Lower lobe of right lung (tissue), 2 donors: ENCODE data around the gene ITIH5. TPM values are rescaled to one million over a fixed set of nuclear protein-coding genes. Genes with fewer than 3 reads are reported as not detected.
A peak's percentile ranks its signal among the peaks of the same experiment; 100 is the strongest.

Experiments used
- ATAC-seq, 2 donors: fragments of 200-7000 bp; cut with Tn5 transposase; one replicate each; pipeline ENCODE4 v1.9.1; 2020 to 2022; ENCODE audit warnings: mild to moderate bottlenecking in 2 of 2, moderate library complexity in 2 of 2
- DNase-seq: peaks from one replicate; pipeline ENCODE4 v3.0.0-alpha.2; 2020
- H3K27ac ChIP-seq: fragments of 200-600 bp; one replicate; pipeline ENCODE4 v1.8.0; 2022
- H3K27me3 ChIP-seq: fragments of 200-600 bp; one replicate; pipeline ENCODE4 v1.8.0; 2022; ENCODE audit warnings: low read depth
- H3K36me3 ChIP-seq: fragments of 200-600 bp; one replicate; pipeline ENCODE4 v1.8.0; 2022; ENCODE audit warnings: mild to moderate bottlenecking
- H3K4me1 ChIP-seq: fragments of 200-600 bp; one replicate; pipeline ENCODE4 v1.8.0; 2022
- H3K4me3 ChIP-seq: fragments of 200-600 bp; one replicate; pipeline ENCODE4 v1.8.0; 2022; ENCODE audit warnings: mild to moderate bottlenecking
- H3K9me3 ChIP-seq: fragments of 200-600 bp; one replicate; pipeline ENCODE4 v1.8.0; 2022
- intact Hi-C: fragments of 100-400 bp; cut with DNase I; formaldehyde crosslinking; loops from one replicate; pipeline ENCODE4 v1.11.0; 2022
- total RNA-seq: library from RNA; stranded (reverse); fragmentation: NEBNext Ultra II Directional; extraction: Animal tissue kit (Norgen Biotek cat#: 25700); gene quantifications from one replicate; pipeline ENCODE4 v1.2.1, GENCODE V29; 2021
- TF ChIP-seq, protein P1 (sequence below): fragments of 200-600 bp; IDR thresholded peaks from one replicate; pipeline ENCODE4 v1.8.0; 2022; ENCODE audit warnings: antibody characterized with exemption, mild to moderate bottlenecking
- donor health status: DM: no; HTN: yes; CAD: no; lungs with severe emphysema.

The ITIH5 gene
- total RNA-seq, 1 donor from 2014 or later, result 14.8 TPM

DNA sequence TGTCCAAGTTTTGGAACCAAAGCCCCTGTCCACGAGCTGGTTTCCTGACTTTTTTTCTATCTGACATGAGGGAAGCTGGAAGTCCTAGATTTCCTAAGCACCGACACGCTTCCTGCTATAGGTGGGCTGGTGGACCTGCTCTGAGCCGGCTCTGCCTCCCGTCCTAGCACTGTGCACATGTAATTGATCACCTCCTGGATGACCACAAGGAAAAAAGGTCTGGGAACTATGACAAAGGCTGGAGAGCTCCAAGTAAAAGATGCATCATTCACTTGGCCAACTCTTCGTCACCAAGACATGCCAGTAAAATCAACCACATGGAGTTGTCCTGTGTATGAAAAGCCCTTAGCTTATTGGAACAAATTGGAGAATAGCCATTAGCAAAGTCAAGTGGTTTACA, 104.8 kb downstream of the ITIH5 start:
- H3K4me3 ChIP-seq, result no peak overlapping the region
- intact Hi-C loops, result no loop called here
- DNase-seq (no peak), ATAC-seq (no peak)
- H3K27me3 ChIP-seq, result no peaks in the 10 kb centered on the region
- H3K9me3 ChIP-seq, result no peaks in the 10 kb centered on the region
- peaks cover 30% of the 10 kb centered on the region for H3K4me1 ChIP-seq
- peak overlapping the region; percentile 41 for H3K27ac ChIP-seq
- no peaks in the 10 kb centered on the region for H3K36me3 ChIP-seq
- TF ChIP-seq, protein P1, sequence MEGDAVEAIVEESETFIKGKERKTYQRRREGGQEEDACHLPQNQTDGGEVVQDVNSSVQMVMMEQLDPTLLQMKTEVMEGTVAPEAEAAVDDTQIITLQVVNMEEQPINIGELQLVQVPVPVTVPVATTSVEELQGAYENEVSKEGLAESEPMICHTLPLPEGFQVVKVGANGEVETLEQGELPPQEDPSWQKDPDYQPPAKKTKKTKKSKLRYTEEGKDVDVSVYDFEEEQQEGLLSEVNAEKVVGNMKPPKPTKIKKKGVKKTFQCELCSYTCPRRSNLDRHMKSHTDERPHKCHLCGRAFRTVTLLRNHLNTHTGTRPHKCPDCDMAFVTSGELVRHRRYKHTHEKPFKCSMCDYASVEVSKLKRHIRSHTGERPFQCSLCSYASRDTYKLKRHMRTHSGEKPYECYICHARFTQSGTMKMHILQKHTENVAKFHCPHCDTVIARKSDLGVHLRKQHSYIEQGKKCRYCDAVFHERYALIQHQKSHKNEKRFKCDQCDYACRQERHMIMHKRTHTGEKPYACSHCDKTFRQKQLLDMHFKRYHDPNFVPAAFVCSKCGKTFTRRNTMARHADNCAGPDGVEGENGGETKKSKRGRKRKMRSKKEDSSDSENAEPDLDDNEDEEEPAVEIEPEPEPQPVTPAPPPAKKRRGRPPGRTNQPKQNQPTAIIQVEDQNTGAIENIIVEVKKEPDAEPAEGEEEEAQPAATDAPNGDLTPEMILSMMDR, result no peak

DNA sequence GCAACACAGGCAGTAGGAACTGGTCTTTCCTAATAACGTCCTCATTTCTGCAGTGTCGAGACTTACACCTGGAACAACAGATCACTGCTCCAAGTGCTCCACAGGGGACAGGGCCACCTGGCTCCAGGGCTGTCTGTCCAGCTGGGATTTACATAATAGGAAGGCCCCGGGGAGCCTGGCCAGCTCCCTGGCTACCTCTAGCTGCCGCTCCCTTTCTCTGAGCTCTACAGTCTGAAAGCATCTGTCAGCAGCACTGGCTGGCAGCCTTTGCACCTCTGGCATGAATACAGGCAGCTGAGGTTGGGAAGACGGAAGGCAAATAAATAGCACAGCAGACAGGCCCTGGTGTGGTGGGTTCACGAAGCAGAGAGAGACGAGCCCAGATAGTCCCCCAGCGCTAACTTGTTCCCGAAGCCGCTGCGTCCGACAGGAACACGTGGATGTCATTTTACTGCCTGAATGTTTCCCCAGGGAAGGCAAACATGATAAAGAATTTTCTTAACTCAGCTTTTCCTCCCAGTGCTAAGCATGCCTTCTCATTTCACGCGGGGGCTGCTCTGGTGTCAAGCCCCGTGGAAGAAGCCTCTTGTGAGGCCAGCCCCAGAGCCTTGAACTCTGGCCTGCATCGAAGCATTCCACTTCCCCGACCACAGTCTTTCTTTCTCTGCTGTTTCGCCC, 105.4 kb downstream of the ITIH5 start:
- Histone ChIP-seq H3K9me3 (no peaks in the 10 kb centered on the region), H3K4me3 (no peak overlapping the region), H3K4me1 (peaks cover 30% of the 10 kb centered on the region), H3K36me3 (no peaks in the 10 kb centered on the region), H3K27ac (peak overlapping the region; percentile 41), H3K27me3 (no peaks in the 10 kb centered on the region)
- intact Hi-C loops, result no loop called here
- TF ChIP-seq, protein P1, result no peak
- ATAC-seq (peak; percentile 23 to 42), DNase-seq (peak; percentile 44)

DNA sequence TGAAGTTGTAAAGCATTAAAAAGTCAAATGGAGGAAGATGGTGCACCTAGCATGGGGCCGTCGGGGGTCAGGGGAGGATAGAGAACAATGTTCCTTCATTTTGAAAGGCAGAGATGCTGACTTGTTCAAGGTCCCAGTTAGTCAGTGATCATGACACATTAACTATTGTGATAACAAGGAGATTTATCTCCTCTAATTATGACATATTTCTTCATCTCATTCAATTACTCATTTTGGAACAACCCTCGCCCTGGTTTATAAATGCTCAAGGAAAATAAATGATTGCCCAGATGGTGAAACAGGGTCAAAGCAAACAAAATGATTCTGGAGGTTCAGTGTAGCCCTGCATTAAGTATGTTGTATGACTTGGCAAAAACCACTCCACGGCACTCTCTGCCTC, 106.2 kb downstream of the ITIH5 start:
- Histone ChIP-seq H3K9me3 (no peaks in the 10 kb centered on the region), H3K27me3 (no peaks in the 10 kb centered on the region), H3K36me3 (no peaks in the 10 kb centered on the region), H3K27ac (no peak overlapping the region), H3K4me3 (no peak overlapping the region), H3K4me1 (peaks cover 30% of the 10 kb centered on the region)
- DNase-seq, result no peak
- intact Hi-C loops, result no loop called here
- no peak for ATAC-seq
- TF ChIP-seq, protein P1, result no peak

DNA sequence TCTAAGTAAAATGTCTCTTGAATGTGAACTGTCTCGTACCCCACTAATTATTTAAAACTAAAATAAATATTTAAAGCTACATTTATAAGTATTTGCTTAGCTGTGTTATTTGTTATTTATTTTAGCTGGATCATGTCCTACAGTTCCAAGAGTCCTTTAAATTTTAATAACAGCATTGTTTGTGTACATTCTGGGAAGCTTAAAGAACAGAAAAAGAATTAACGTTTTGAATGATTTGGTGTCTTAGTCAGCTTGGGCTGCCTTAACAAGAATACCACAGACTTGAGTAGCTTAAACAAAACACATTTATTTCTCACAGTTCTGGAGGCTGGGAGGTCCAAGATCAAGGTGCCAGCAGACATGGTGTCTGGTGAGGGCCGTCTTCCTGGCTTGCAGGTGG, 107.4 kb downstream of the ITIH5 start:
- H3K27me3 ChIP-seq, result no peaks in the 10 kb centered on the region
- no peaks in the 10 kb centered on the region for H3K36me3 ChIP-seq
- H3K4me3 ChIP-seq, result no peak overlapping the region
- no peak overlapping the region for H3K27ac ChIP-seq
- ATAC-seq, result no peak
- TF ChIP-seq, protein P1, result no peak
- intact Hi-C loops, result no loop called here
- peaks cover 30% of the 10 kb centered on the region for H3K4me1 ChIP-seq
- DNase-seq, result no peak
- H3K9me3 ChIP-seq, result no peaks in the 10 kb centered on the region

DNA sequence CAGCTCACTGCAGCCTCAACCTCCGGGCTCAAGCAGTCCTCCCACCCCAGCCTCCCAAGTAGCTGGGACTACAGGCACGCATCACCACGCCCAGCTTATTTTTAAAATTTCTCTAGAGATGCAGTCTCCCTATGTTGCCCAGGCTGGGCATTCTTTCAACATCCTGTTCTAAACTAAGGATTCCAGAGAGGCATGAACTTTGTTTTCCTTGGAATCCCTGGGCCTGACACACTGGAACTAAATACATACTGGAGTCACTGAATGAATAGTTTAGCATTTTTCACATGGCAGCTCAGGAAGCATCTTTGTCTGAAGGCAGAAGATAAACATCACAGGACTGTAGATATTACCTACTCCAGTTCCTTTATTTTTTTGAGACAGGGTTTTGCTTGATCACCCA, 108.7 kb downstream of the ITIH5 start:
- Histone ChIP-seq H3K4me1 (peaks cover 20% of the 10 kb centered on the region), H3K4me3 (no peak overlapping the region), H3K27me3 (no peaks in the 10 kb centered on the region), H3K27ac (no peak overlapping the region), H3K36me3 (no peaks in the 10 kb centered on the region), H3K9me3 (no peaks in the 10 kb centered on the region)
- ATAC-seq, result no peak
- TF ChIP-seq, protein P1, result no peak
- DNase-seq, result no peak
- intact Hi-C loops, result no loop called here
